ENCODE measurements around the gene VPS37C. TPM values are rescaled to one million over a fixed set of nuclear protein-coding genes. Genes with fewer than 3 reads are reported as not detected.
A peak's percentile ranks its signal among the peaks of the same experiment; 100 is the strongest.
"Not testable (repeated sequence)": the region's sequence is repeated elsewhere in the genome, so short reads cannot be mapped to it uniquely, and the experiment has no call there.

VPS37C gene
- total RNA-seq, 1 donor, result 15.5 TPM

DNA sequence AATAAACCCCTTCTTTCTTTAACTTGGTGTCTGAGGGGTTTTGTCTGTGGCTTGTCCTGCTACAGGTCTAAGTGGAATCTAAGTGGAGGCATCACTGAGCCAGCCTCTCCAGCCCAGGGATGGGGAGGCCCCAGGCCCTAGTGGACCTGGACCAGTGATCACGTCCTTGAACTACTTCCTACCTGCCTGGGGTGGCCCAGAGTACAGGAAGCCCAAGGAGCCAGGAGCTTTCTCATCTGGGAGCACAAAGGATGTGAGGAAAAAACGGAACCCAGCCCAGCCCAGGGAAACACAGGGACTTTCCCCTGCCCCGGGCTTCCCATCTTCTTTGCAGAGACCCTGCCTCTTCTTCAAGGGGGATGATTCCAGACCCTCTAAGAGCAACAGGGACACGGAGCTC lies 62.4 kb downstream of the VPS37C start:
- no peak overlapping the region for H3K4me3 ChIP-seq (ENCODE audit: low read depth, low read length)
- no peak for DNase-seq (ENCODE audit: low read depth)
- no peak for TF ChIP-seq CTCF (IDR thresholded peaks at IDR 0.05; ENCODE audit: insufficient read depth, low read depth, low read length)

DNA sequence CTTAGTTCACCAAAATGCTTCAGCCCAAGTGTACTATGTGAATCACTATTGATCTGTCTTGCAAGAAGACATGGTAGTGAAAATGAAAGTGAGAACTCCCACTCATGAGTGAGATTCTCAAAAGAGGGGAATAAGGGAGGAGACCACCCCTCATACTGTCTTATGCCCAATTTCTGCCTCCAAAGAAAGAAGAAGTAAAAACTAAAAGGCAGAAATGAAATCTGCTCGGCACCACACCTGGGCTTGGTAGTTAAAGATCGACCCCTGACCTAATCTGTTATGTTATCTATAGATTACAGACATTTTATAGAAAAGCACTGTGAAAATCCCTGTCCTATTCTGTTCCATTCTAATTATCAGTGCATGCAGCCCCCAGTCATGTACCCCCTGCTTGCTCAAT lies 63.0 kb downstream of the VPS37C start:
- not testable (repeated sequence) for H3K4me3 ChIP-seq (ENCODE audit: low read depth, low read length); DNase-seq (ENCODE audit: low read depth)

GRCh38 chr11:61095021-61095420 lies 66.2 kb downstream of the VPS37C start:
- no peak overlapping the region for H3K4me3 ChIP-seq (ENCODE audit: low read depth, low read length)
- no peak for TF ChIP-seq CTCF (IDR thresholded peaks at IDR 0.05; ENCODE audit: insufficient read depth, low read depth, low read length)
- no peak for DNase-seq (ENCODE audit: low read depth)

GRCh38 chr11:61094167-61094566 lies 67.1 kb downstream of the VPS37C start:
- not testable (repeated sequence) for DNase-seq (ENCODE audit: low read depth); H3K4me3 ChIP-seq (ENCODE audit: low read depth, low read length)

GRCh38 chr11:61092908-61093763 lies 68.1 kb downstream of the VPS37C start:
- no peak overlapping the region for H3K4me3 ChIP-seq (ENCODE audit: low read depth, low read length)
- TF ChIP-seq CTCF (IDR thresholded peaks at IDR 0.05; ENCODE audit: insufficient read depth, low read depth, low read length), result no peak
- DNase-seq (ENCODE audit: low read depth), result no peak

- no peak for TF ChIP-seq CTCF (IDR thresholded peaks at IDR 0.05; ENCODE audit: insufficient read depth, low read depth, low read length)
- no peak overlapping the region for H3K4me3 ChIP-seq (ENCODE audit: low read depth, low read length)
- DNase-seq (ENCODE audit: low read depth), result no peak
Measured at GRCh38 chr11:61092280-61092766, 68.9 kb downstream of the VPS37C start.

- peak; percentile 10 for DNase-seq (ENCODE audit: low read depth)
- TF ChIP-seq CTCF (IDR thresholded peaks at IDR 0.05; ENCODE audit: insufficient read depth, low read depth, low read length), result no peak
- H3K4me3 ChIP-seq (ENCODE audit: low read depth, low read length), result no peak overlapping the region
Measured at GRCh38 chr11:61091373-61092279, 69.6 kb downstream of the VPS37C start.
